ENCODE measurements around the gene SERAC1.

SERAC1 gene

DNA sequence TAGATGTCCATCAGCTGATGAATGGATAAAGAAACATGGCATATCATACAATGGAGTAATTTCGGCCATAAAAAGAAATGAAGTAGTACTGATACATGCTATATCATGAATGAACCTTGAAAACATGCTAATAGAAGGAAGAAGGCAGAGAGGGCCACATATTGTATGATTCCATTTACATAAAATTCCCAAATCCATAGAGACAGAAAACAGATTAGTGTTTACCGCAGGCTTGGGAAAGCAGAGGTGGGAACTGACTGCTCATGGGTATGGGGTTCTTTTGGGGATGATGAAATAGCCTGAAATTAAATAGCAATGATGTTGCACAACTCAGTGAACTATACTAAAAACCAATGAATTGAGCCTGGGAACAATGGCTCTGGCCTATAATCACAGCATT is 58.3 kb downstream of the SERAC1 start:
- no peak for TF ChIP-seq CTCF (IDR thresholded peaks at IDR 0.05; ENCODE audit: control insufficient read depth, extremely low read depth, insufficient read depth)
- no peak overlapping the region for H3K4me3 ChIP-seq (ENCODE audit: low read depth, low read length)
- DNase-seq (ENCODE audit: low read depth) = no peak

- H3K4me3 ChIP-seq (ENCODE audit: low read depth, low read length) = no peak overlapping the region
- no peak for TF ChIP-seq CTCF (IDR thresholded peaks at IDR 0.05; ENCODE audit: control insufficient read depth, extremely low read depth, insufficient read depth)
- DNase-seq (ENCODE audit: low read depth) = no peak
Observed at GRCh38 chr6:158104696-158105095, 63.4 kb downstream of the SERAC1 start.

DNA sequence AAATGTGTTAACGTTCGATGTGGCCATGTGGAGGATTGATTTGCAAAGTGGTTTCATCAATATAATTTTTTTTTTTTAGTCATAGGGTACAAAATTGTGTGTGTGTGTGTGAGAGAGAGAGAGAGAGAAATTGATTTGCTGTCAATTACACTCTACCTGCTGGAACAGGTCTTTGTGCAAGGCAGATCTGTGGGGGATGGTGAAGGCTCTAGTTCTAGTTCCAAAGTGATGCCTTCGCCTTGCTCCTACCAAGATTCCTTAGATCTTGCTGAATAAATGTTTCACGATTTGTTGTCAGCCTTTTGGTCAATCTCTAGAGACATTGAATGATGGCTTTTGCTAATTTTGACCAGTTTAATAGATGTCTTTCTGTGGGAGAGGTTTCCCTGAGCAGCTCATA is 64.8 kb downstream of the SERAC1 start:
- no peak for DNase-seq (ENCODE audit: low read depth)
- TF ChIP-seq CTCF (IDR thresholded peaks at IDR 0.05; ENCODE audit: control insufficient read depth, extremely low read depth, insufficient read depth) = no peak
- no peak overlapping the region for H3K4me3 ChIP-seq (ENCODE audit: low read depth, low read length)

DNA sequence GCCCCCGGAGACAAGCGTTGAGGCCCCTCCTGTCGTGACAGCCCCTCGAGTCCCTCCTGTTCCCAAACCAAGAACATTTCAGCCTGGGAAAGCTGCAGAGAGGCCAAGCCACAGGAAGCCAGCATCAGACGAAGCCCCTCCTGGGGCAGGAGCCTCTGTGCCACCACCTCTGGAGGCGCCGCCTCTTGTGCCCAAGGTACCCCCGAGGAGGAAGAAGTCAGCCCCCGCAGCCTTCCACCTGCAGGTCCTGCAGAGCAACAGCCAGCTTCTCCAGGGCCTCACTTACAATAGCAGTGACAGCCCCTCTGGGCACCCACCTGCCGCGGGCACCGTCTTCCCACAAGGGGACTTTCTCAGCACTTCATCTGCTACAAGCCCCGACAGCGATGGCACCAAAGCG is 72.4 kb downstream of the SERAC1 start:
- no peak overlapping the region for H3K4me3 ChIP-seq (ENCODE audit: low read depth, low read length)
- no peak for TF ChIP-seq CTCF (IDR thresholded peaks at IDR 0.05; ENCODE audit: control insufficient read depth, extremely low read depth, insufficient read depth)
- DNase-seq (ENCODE audit: low read depth) = no peak

GRCh38 chr6:158095031-158095430 is 73.0 kb downstream of the SERAC1 start:
- H3K4me3 ChIP-seq (ENCODE audit: low read depth, low read length) = no peak overlapping the region
- no peak for TF ChIP-seq CTCF (IDR thresholded peaks at IDR 0.05; ENCODE audit: control insufficient read depth, extremely low read depth, insufficient read depth)

DNA sequence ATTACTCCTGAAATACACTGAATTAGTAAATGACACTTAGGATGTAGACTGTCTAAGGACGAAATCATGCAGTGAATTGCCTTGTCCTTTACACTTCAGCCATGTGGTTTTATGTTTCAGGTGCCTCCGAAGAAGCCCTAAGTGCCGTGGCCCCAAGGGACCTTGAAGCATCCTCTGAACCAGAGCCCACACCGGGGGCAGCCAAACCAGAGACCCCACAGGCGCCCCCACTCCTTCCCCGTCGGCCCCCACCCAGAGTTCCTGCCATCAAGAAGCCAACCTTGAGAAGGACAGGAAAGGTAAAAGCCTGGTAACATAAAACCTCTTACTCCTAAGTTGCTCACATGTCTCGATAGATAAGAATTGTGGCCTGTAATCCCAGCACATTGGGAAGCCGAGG is 75.3 kb downstream of the SERAC1 start:
- TF ChIP-seq CTCF (IDR thresholded peaks at IDR 0.05; ENCODE audit: control insufficient read depth, extremely low read depth, insufficient read depth) = no peak
- H3K4me3 ChIP-seq (ENCODE audit: low read depth, low read length) = no peak overlapping the region

More at GRCh38 chr6:158095031-158095430, 73.0 kb downstream of the SERAC1 start:
- no peak for DNase-seq (ENCODE audit: low read depth)

GRCh38 chr6:158087224-158087867 is 80.7 kb downstream of the SERAC1 start:
- H3K4me3 ChIP-seq (ENCODE audit: low read depth, low read length) = no peak overlapping the region
- TF ChIP-seq CTCF (IDR thresholded peaks at IDR 0.05; ENCODE audit: control insufficient read depth, extremely low read depth, insufficient read depth) = no peak
- no peak for DNase-seq (ENCODE audit: low read depth)

More for the DNA sequence above, 75.3 kb downstream of the SERAC1 start:
- DNase-seq (ENCODE audit: low read depth) = no peak
